IMR-90 (cell line): Measurements from ENCODE around the gene PPP1R12C. TPM values are rescaled to one million over a fixed set of nuclear protein-coding genes. Genes with fewer than 3 reads are reported as not detected.

Experiments used
- ATAC-seq: fragments of 200-7000 bp; cut with Tn5 transposase; 2 replicates; pipeline ENCODE4 v1.9.1; 2020; ENCODE audit warnings: low read depth, mild to moderate bottlenecking, moderate library complexity
- BruUV-seq: library from RNA; stranded (reverse); fragments of 400-500 nt; replicated peaks from 2 replicates; lab custom pipeline; 2021; lab: Mats Ljungman, UMichigan
- CTCF ChIA-PET: fragments of 300-600 bp; formaldehyde crosslinking; extraction: SDS; loops from one replicate; lab custom pipeline; 2021; ENCODE audit warnings: antibody characterized with exemption; lab: Yijun Ruan, JAX
- POLR2A ChIA-PET: fragments of 300-600 bp; sonication (Branson Sonifier 250); formaldehyde crosslinking; loops from one replicate; lab custom pipeline; 2022; ENCODE audit warnings: antibody characterized with exemption; ENCODE audit not compliant: unreplicated experiment; lab: Charles Lee
- DNase-seq: peaks from one replicate; pipeline ENCODE4 v3.0.0; 2013
- H2AFZ ChIP-seq: replicated peaks from 2 replicates; pipeline ENCODE3; 2013; ENCODE audit warnings: low read length, mild to moderate bottlenecking; ENCODE audit not compliant: poor library complexity
- H2AK5ac ChIP-seq: 2 replicates; pipeline ENCODE4 v1.6.1; 2013; ENCODE audit warnings: low read depth, low read length, inconsistent platforms
- H2AK9ac ChIP-seq: replicated peaks from 2 replicates; pipeline ENCODE3; 2013; ENCODE audit warnings: mild to moderate bottlenecking, low read depth, low read length, moderate library complexity; ENCODE audit not compliant: poor library complexity
- H2BK120ac ChIP-seq: 2 replicates; pipeline ENCODE4 v1.6.1; 2013; ENCODE audit warnings: low read depth, low read length, inconsistent platforms
- H2BK15ac ChIP-seq: 3 replicates; pipeline ENCODE4 v1.6.1; 2013; ENCODE audit warnings: low read depth, low read length, inconsistent platforms
- H2BK20ac ChIP-seq: 2 replicates; pipeline ENCODE4 v1.6.1; 2013; ENCODE audit warnings: low read depth, mild to moderate bottlenecking, inconsistent platforms, low read length, moderate library complexity
- H2BK5ac ChIP-seq: 2 replicates; pipeline ENCODE4 v1.6.1; 2013; ENCODE audit warnings: mild to moderate bottlenecking, low read depth, low read length, inconsistent platforms; ENCODE audit not compliant: poor library complexity, severe bottlenecking
- H3K14ac ChIP-seq: replicated peaks from 2 replicates; pipeline ENCODE4 v1.6.1; 2013; ENCODE audit warnings: low read depth, low read length, inconsistent platforms
- H3K18ac ChIP-seq: 2 replicates; pipeline ENCODE4 v1.6.1; 2013; ENCODE audit warnings: low read depth, low read length, control low read depth
- H3K23ac ChIP-seq: 2 replicates; pipeline ENCODE4 v1.6.1; 2013; ENCODE audit warnings: low read depth, low read length, inconsistent platforms
- H3K27ac ChIP-seq: 2 replicates; pipeline ENCODE4 v1.5.1; 2013; ENCODE audit warnings: mild to moderate bottlenecking, control low read depth, low read length; ENCODE audit not compliant: insufficient read depth
- H3K27me3 ChIP-seq: 2 replicates; pipeline ENCODE4 v1.6.1; 2013; ENCODE audit warnings: low read length; ENCODE audit not compliant: control insufficient read depth, insufficient read depth
- H3K36me3 ChIP-seq: 2 replicates; pipeline ENCODE4 v1.6.1; 2013; ENCODE audit warnings: low read length, mixed read lengths; ENCODE audit not compliant: control insufficient read depth, insufficient read depth
- H3K4ac ChIP-seq: 2 replicates; pipeline ENCODE4 v1.6.1; 2013; ENCODE audit warnings: low read depth, low read length, inconsistent platforms
- H3K4me1 ChIP-seq: 2 replicates; pipeline ENCODE4 v1.6.1; 2013; ENCODE audit warnings: low read length, mixed read lengths; ENCODE audit not compliant: control insufficient read depth, insufficient read depth
- H3K4me2 ChIP-seq: 2 replicates; pipeline ENCODE4 v1.6.1; 2013; ENCODE audit warnings: low read depth, mild to moderate bottlenecking, control low read depth, low read length, moderate library complexity
- H3K4me3 ChIP-seq: 2 replicates; pipeline ENCODE4 v1.5.1; 2013; ENCODE audit warnings: low read depth, mild to moderate bottlenecking, control low read depth, low read length, moderate library complexity; ENCODE audit not compliant: insufficient read depth
- H3K56ac ChIP-seq: 2 replicates; pipeline ENCODE4 v1.6.1; 2013; ENCODE audit warnings: low read length, inconsistent platforms; ENCODE audit not compliant: insufficient read depth; ENCODE audit errors: extremely low read depth
- H3K79me1 ChIP-seq, 2 experiments: 2 replicates each; pipeline ENCODE4 v1.6.1; 2013; ENCODE audit warnings: low read length in 2 of 2, inconsistent platforms in 1 of 2, low read depth in 1 of 2
- H3K9ac ChIP-seq: 2 replicates; pipeline ENCODE4 v1.6.1; 2013; ENCODE audit warnings: low read depth, low read length, control low read depth
- H3K9me1 ChIP-seq: 2 replicates; pipeline ENCODE4 v1.6.1; 2013; ENCODE audit warnings: low read length, inconsistent platforms; ENCODE audit not compliant: insufficient read depth
- H3K9me3 ChIP-seq: 2 replicates; pipeline ENCODE4 v1.6.1; 2013; ENCODE audit warnings: low read length; ENCODE audit not compliant: control insufficient read depth, insufficient read depth
- H4K20me1 ChIP-seq: 2 replicates; pipeline ENCODE4 v1.6.1; 2013; ENCODE audit warnings: low read length, inconsistent platforms; ENCODE audit not compliant: insufficient read depth
- H4K5ac ChIP-seq: 2 replicates; pipeline ENCODE4 v1.6.1; 2013; ENCODE audit warnings: mild to moderate bottlenecking, low read depth, low read length, control low read depth
- H4K8ac ChIP-seq, 2 experiments: 2 replicates each; pipeline ENCODE4 v1.6.1; 2013; ENCODE audit warnings: low read depth in 2 of 2, low read length in 2 of 2, control low read depth in 1 of 2, inconsistent platforms in 1 of 2
- H4K91ac ChIP-seq: 2 replicates; pipeline ENCODE4 v1.6.1; 2013; ENCODE audit warnings: low read depth, low read length, inconsistent platforms; ENCODE audit not compliant: insufficient read depth
- BHLHE40 ChIP-seq: fragments of 150-350 bp; IDR thresholded peaks from 2 replicates; pipeline ENCODE4 v1.6.1; 2016; ENCODE audit warnings: mild to moderate bottlenecking, low read depth, low read length
- CEBPB ChIP-seq: IDR thresholded peaks from 2 replicates; pipeline ENCODE4 v1.6.1; 2012; ENCODE audit warnings: low read depth, low read length, improper control_type of control experiment
- CHD1 ChIP-seq: IDR thresholded peaks from 2 replicates; pipeline ENCODE4 v1.6.1; 2012; ENCODE audit warnings: low read depth, low read length, improper control_type of control experiment
- FOS ChIP-seq: fragments of 150-350 bp; IDR thresholded peaks from 2 replicates; pipeline ENCODE4 v1.6.1; 2016; ENCODE audit warnings: low read depth, low read length
- MAZ ChIP-seq: IDR thresholded peaks from 2 replicates; pipeline ENCODE4 v1.6.1; 2012; ENCODE audit warnings: low read depth, mild to moderate bottlenecking, low read length, improper control_type of control experiment, moderate library complexity, borderline replicate concordance
- MXI1 ChIP-seq: IDR thresholded peaks from 2 replicates; pipeline ENCODE4 v1.6.1; 2012; ENCODE audit warnings: low read depth, mild to moderate bottlenecking, low read length, moderate library complexity, borderline replicate concordance
- NFE2L2 ChIP-seq: fragments of 150-350 bp; IDR thresholded peaks from 2 replicates; pipeline ENCODE4 v1.6.1; 2016; ENCODE audit warnings: low read depth, mild to moderate bottlenecking, low read length
- POLR2A ChIP-seq: IDR thresholded peaks from 2 replicates; pipeline ENCODE4 v1.6.1; 2012; ENCODE audit warnings: mild to moderate bottlenecking, low read depth, low read length
- RAD21 ChIP-seq: IDR thresholded peaks from 2 replicates; pipeline ENCODE4 v1.6.1; 2012; ENCODE audit warnings: low read length, improper control_type of control experiment
- RCOR1 ChIP-seq: IDR thresholded peaks from 2 replicates; pipeline ENCODE4 v1.6.1; 2012; ENCODE audit warnings: mild to moderate bottlenecking, low read length, improper control_type of control experiment; ENCODE audit not compliant: insufficient replicate concordance
- RFX5 ChIP-seq: IDR thresholded peaks from 2 replicates; pipeline ENCODE4 v1.8.0; 2012; ENCODE audit warnings: low read depth, mild to moderate bottlenecking, low read length, moderate library complexity
- SMC3 ChIP-seq: fragments of 150-350 bp; IDR thresholded peaks from 2 replicates; pipeline ENCODE4 v1.6.1; 2016; ENCODE audit warnings: low read depth, mild to moderate bottlenecking, antibody characterized with exemption, low read length, moderate library complexity
- WGBS, 2 experiments: methylation state at CpG; one replicate each; pipeline versions ENCODE4 v1.1.5 to v1.1.7; 2013; ENCODE audit warnings: missing lambda C conversion rate in 2 of 2; ENCODE audit not compliant: insufficient read length in 1 of 2; ENCODE audit errors: extremely low coverage in 2 of 2; 5-methylcytosine and 5-hydroxymethylcytosine counted together
- dilution Hi-C: fragments of 300-500 bp; cut with HindIII; formaldehyde crosslinking; loops from one replicate; pipeline ENCODE4 v1.14.3; 2018; ENCODE audit warnings: low sequenced_read_pairs; ENCODE audit not compliant: unreplicated experiment
- in situ Hi-C: fragments of 300-500 bp; cut with MboI; formaldehyde crosslinking; loops from 3 replicates; pipeline ENCODE4 v1.14.3; 2019; ENCODE audit warnings: low sequenced_read_pairs, inconsistent platforms, mixed read lengths
- intact Hi-C: fragments of 100-400 bp; cut with micrococcal nuclease; formaldehyde crosslinking; loops from 2 replicates; pipeline ENCODE4 v1.10.0; 2022
- polyA plus RNA-seq, 3 experiments: library from polyadenylated mRNA; depleted of rRNA; stranded (reverse); fragments of >200 nt; gene quantifications; 2 replicates each; pipeline ENCODE4 v1.2.3, GENCODE V29; 2012; ENCODE audit warnings: low replicate concordance in 1 of 3
- total RNA-seq: library from RNA; depleted of rRNA; stranded (reverse); fragments of >200 nt; gene quantifications from 2 replicates; pipeline ENCODE4 v1.2.3, GENCODE V29; 2012
- TF ChIP-seq, protein P1 (sequence below): conservative IDR thresholded peaks from 2 replicates; pipeline ENCODE4 v1.5.1; 2012; ENCODE audit warnings: mild to moderate bottlenecking, low read depth, low read length, improper control_type of control experiment
- TF ChIP-seq, protein P2 (sequence below): fragments of 150-350 bp; IDR thresholded peaks from 2 replicates; pipeline ENCODE4 v1.6.1; 2017; ENCODE audit warnings: mild to moderate bottlenecking, antibody characterized with exemption, low read length, low read depth
- TF ChIP-seq, protein P3 (sequence below): fragments of 150-350 bp; IDR thresholded peaks from 2 replicates; pipeline ENCODE4 v1.6.1; 2016; ENCODE audit warnings: low read depth, mild to moderate bottlenecking, low read length, moderate library complexity, borderline replicate concordance

Gene PPP1R12C
- total and polyA plus RNA-seq, 2 of the 4 experiments (the other 2 are of a cell fraction) = 21.5 to 81.4 TPM

DNA sequence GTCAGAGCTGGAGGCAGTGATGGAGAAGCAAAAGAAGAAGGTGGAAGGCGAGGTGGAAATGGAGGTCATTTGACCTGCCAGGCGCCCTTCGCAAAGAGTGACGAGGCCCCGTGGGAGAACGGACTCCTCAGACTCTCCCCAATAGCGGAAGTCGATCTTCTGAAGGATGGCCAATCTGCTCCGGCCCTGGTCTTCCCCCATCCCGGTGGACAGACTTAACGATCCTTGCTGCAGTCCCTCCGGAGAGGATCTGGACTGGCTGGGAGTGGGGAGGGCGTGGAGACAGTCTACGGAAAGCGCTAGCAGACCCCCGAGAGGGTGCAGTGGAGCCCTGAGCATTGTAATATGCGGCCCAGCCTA lies 29.9 kb downstream of the PPP1R12C start:
- in situ Hi-C loops = no loop called here
- H2AK9ac ChIP-seq = peak overlapping the region; percentile 85
- no peak overlapping the region; the same call in 1 of the 2 replicates for H3K27ac ChIP-seq
- intact Hi-C loops = loop anchor here (10.0 kb wide), 1 partner anchor 623 kb away; the partner anchor contains the start of gene LENG9
- no peak overlapping the region for H3K18ac ChIP-seq
- no CpG with 5 or more reads among the region's 17 CpGs for WGBS, 2 experiments
- H3K36me3 ChIP-seq = peaks cover 19% of the 10 kb centered on the region; the same call in 1 of the 2 replicates
- H2BK120ac ChIP-seq = no peak overlapping the region
- BruUV-seq = no TSS peak
- CTCF ChIA-PET = interaction anchor here (1.1 kb wide), 1 partner anchor 26 kb away, joined by 3 read pairs; no protein-coding TSS in a partner anchor
- H3K9me3 ChIP-seq = peaks cover under 1% of the 10 kb centered on the region; the same call in 1 of the 2 replicates
- TF ChIP-seq RCOR1 = no peak
- TF ChIP-seq CEBPB = no peak
- no peak for TF ChIP-seq MAZ
- TF ChIP-seq, protein P1, sequence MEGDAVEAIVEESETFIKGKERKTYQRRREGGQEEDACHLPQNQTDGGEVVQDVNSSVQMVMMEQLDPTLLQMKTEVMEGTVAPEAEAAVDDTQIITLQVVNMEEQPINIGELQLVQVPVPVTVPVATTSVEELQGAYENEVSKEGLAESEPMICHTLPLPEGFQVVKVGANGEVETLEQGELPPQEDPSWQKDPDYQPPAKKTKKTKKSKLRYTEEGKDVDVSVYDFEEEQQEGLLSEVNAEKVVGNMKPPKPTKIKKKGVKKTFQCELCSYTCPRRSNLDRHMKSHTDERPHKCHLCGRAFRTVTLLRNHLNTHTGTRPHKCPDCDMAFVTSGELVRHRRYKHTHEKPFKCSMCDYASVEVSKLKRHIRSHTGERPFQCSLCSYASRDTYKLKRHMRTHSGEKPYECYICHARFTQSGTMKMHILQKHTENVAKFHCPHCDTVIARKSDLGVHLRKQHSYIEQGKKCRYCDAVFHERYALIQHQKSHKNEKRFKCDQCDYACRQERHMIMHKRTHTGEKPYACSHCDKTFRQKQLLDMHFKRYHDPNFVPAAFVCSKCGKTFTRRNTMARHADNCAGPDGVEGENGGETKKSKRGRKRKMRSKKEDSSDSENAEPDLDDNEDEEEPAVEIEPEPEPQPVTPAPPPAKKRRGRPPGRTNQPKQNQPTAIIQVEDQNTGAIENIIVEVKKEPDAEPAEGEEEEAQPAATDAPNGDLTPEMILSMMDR = no peak
- no peak for TF ChIP-seq FOS
- TF ChIP-seq CHD1 = no peak
- no peak for TF ChIP-seq BHLHE40
- no peak for TF ChIP-seq RFX5
- no peak for TF ChIP-seq RAD21
- TF ChIP-seq, protein P2, sequence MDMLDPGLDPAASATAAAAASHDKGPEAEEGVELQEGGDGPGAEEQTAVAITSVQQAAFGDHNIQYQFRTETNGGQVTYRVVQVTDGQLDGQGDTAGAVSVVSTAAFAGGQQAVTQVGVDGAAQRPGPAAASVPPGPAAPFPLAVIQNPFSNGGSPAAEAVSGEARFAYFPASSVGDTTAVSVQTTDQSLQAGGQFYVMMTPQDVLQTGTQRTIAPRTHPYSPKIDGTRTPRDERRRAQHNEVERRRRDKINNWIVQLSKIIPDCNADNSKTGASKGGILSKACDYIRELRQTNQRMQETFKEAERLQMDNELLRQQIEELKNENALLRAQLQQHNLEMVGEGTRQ = no peak
- no peak for TF ChIP-seq MXI1
- no peak for TF ChIP-seq NFE2L2
- no peak for TF ChIP-seq SMC3
- no peak for TF ChIP-seq POLR2A
- TF ChIP-seq, protein P3, sequence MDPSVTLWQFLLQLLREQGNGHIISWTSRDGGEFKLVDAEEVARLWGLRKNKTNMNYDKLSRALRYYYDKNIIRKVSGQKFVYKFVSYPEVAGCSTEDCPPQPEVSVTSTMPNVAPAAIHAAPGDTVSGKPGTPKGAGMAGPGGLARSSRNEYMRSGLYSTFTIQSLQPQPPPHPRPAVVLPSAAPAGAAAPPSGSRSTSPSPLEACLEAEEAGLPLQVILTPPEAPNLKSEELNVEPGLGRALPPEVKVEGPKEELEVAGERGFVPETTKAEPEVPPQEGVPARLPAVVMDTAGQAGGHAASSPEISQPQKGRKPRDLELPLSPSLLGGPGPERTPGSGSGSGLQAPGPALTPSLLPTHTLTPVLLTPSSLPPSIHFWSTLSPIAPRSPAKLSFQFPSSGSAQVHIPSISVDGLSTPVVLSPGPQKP = no peak
- H2BK5ac ChIP-seq = no peak overlapping the region
- no peak overlapping the region for H2BK15ac ChIP-seq
- no peak overlapping the region for H2BK20ac ChIP-seq
- peaks cover 38% of the 10 kb centered on the region for H4K20me1 ChIP-seq
- no peak overlapping the region for H4K91ac ChIP-seq
- peak overlapping the region; percentile 25; the same call in 1 of the 2 replicates for H3K4ac ChIP-seq
- H3K23ac ChIP-seq = peak overlapping the region; percentile 44; the same call in 1 of the 2 replicates
- dilution Hi-C loops = no loop called here
- peak overlapping the region; percentile 88 for H3K4me2 ChIP-seq
- H4K5ac ChIP-seq = no peak overlapping the region
- DNase-seq (peak; percentile 16), ATAC-seq (peak; percentile 3; the same call in 1 of the 2 replicates)
- H3K27me3 ChIP-seq = peaks cover 30% of the 10 kb centered on the region
- H3K79me1 ChIP-seq = peaks cover 0 to 12% of the 10 kb centered on the region in 2 experiments; a peak in 2 of 4 replicates
- H3K14ac ChIP-seq = no peak overlapping the region
- H3K56ac ChIP-seq = no peak overlapping the region
- H3K9ac ChIP-seq = 0 out of 2 replicates have a peak overlapping the region, but pooled peaks have one; percentile 36
- peaks cover 6% of the 10 kb centered on the region; the same call in 1 of the 2 replicates for H3K4me1 ChIP-seq
- peak overlapping the region; percentile 94 for H2AFZ ChIP-seq
- POLR2A ChIA-PET = no interaction called here
- H3K4me3 ChIP-seq = peak overlapping the region; percentile 49
- H4K8ac ChIP-seq = no peak overlapping the region; a peak in 1 of 4 replicates
- H2AK5ac ChIP-seq = peak overlapping the region; percentile 28; the same call in 1 of the 2 replicates
- no peaks in the 10 kb centered on the region; the same call in 1 of the 2 replicates for H3K9me1 ChIP-seq
